SK-N-SH (cell line): ENCODE results near the gene FHIP1B.

ENCODE experiments used
- CHD2 ChIP-seq: fragments of 150-350 bp; IDR thresholded peaks from 2 replicates; pipeline ENCODE4 v1.6.1; 2018; ENCODE audit warnings: low read length; ENCODE audit not compliant: partially characterized antibody
- CTCF ChIP-seq: fragments of 200-600 bp; sonication (generic); IDR thresholded peaks from 2 replicates; pipeline ENCODE4 v1.6.1; 2017; ENCODE audit warnings: antibody characterized with exemption, mild to moderate bottlenecking, moderate library complexity
- FOXM1 ChIP-seq: IDR thresholded peaks from 2 replicates; pipeline ENCODE4 v1.4.0; 2012; ENCODE audit warnings: low read depth, mild to moderate bottlenecking
- GABPA ChIP-seq: IDR thresholded peaks from 2 replicates; pipeline ENCODE4 v1.4.0; 2012; ENCODE audit warnings: low read depth, mild to moderate bottlenecking
- JUND ChIP-seq: IDR thresholded peaks from 2 replicates; pipeline ENCODE4 v1.4.0; 2012
- MAX ChIP-seq: IDR thresholded peaks from 2 replicates; pipeline ENCODE4 v1.4.0; 2012; ENCODE audit warnings: low read depth
- POLR2AphosphoS5 ChIP-seq: IDR thresholded peaks from 2 replicates; pipeline ENCODE4 v1.6.1; 2012; ENCODE audit warnings: low read depth, low read length
- REST ChIP-seq: IDR thresholded peaks from 2 replicates; pipeline ENCODE4 v1.6.1; 2012; ENCODE audit warnings: mild to moderate bottlenecking, low read depth, low read length, moderate library complexity
- SIN3A ChIP-seq: IDR thresholded peaks from 2 replicates; pipeline ENCODE4 v1.6.1; 2012; ENCODE audit warnings: low read depth, mild to moderate bottlenecking, low read length, moderate library complexity, borderline replicate concordance
- SMC3 ChIP-seq: IDR thresholded peaks from 2 replicates; pipeline ENCODE4 v1.6.1; 2012; ENCODE audit warnings: low read depth, low read length, improper control_type of control experiment
- USF2 ChIP-seq: fragments of 150-350 bp; IDR thresholded peaks from 2 replicates; pipeline ENCODE4 v1.6.1; 2017; ENCODE audit warnings: antibody characterized with exemption, low read length, low read depth, borderline replicate concordance

- TF ChIP-seq CTCF (no peak), JUND (no peak), MAX (no peak), SIN3A (no peak), REST (no peak), FOXM1 (no peak), USF2 (no peak), POLR2AphosphoS5 (no peak), GABPA (no peak), CHD2 (no peak), SMC3 (no peak)
These were observed 17.6 kb upstream of the FHIP1B start for GRCh38 chr11:6251990-6252473.
